GM18861 (cell line): Measurements from ENCODE around the gene AACS.
"Not testable (repeated sequence)": the region's sequence is repeated elsewhere in the genome, so short reads cannot be mapped to it uniquely, and the experiment has no call there.

Experiments used
- ATAC-seq: cut with Tn5 transposase; IDR thresholded peaks from one replicate; pipeline ENCODE4 v1.9.1; 2021; ENCODE audit not compliant: unreplicated experiment

Gene AACS, protein sequence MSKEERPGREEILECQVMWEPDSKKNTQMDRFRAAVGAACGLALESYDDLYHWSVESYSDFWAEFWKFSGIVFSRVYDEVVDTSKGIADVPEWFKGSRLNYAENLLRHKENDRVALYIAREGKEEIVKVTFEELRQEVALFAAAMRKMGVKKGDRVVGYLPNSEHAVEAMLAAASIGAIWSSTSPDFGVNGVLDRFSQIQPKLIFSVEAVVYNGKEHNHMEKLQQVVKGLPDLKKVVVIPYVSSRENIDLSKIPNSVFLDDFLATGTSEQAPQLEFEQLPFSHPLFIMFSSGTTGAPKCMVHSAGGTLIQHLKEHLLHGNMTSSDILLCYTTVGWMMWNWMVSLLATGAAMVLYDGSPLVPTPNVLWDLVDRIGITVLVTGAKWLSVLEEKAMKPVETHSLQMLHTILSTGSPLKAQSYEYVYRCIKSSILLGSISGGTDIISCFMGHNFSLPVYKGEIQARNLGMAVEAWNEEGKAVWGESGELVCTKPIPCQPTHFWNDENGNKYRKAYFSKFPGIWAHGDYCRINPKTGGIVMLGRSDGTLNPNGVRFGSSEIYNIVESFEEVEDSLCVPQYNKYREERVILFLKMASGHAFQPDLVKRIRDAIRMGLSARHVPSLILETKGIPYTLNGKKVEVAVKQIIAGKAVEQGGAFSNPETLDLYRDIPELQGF

GRCh38 chr12:125065021-125065918 is at the start of gene AACS:
AACS (plus strand) TSS chr12:125065435; CDS start chr12:125065585, 150 bp downstream.
- ATAC-seq, result peak; percentile 81

DNA sequence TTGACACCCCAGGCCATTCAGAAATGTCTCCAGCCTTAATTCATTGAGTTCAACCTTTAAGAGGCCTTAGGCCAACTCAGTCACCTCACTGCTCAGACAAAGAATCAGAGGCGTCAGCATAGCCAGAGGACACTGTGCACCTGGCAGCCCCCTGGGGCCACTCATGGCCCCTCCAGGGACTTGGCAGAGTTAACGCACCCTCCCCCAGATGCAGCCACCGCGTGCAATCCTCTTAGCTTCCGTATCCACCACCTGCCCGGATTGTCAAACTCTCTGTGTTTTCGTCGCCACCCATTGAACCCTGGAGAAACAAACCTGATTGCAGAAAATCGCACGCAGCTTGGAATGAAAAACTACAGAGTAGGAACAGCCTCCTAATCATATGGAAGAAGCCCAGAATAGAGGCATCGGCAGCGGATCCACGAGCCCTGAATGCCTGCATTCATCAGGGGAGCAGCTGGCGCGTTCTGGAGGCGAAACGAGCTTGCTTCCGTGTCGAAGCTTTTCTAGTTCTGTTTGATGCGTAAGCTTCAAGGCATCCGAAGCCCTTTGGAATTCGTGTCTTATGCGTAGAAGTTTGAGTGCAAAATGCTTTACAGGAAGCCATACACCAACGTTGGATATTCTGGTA is 49.4 kb upstream of the AACS start:
- no peak for ATAC-seq

- ATAC-seq, result no peak
Observed at GRCh38 chr12:125017801-125018200, 47.4 kb upstream of the AACS start.

GRCh38 chr12:125018356-125018755 is 46.9 kb upstream of the AACS start:
- no peak for ATAC-seq

- no peak for ATAC-seq
Observed at GRCh38 chr12:125021096-125021495, 44.1 kb upstream of the AACS start.

GRCh38 chr12:125021771-125022170 is 43.5 kb upstream of the AACS start:
- ATAC-seq, result no peak

GRCh38 chr12:125023065-125023464 is 42.2 kb upstream of the AACS start:
- no peak for ATAC-seq

DNA sequence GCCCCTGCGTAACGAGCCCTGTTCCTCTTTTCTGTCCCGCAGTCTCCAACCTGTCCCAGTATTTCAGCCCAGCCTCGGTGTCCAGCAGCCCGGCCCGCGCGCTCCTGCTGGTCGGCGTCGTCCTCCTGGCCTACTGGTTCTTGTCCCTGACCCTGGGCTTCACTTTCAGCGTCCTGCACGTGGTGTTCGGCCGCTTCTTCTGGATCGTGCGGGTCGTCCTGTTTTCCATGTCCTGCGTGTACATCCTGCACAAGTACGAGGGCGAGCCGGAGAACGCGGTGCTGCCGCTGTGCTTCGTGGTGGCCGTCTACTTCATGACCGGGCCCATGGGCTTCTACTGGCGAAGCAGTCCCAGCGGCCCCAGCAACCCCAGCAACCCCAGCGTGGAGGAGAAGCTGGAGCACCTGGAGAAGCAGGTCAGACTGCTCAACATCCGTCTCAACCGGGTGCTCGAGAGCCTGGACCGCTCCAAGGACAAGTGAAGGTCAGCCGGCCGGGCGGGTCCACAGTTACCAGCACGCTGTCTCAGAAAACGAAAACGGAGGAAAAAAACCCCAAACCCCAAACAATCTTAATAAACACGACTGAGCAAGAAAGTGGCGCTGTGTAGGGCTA is 40.2 kb upstream of the AACS start:
- ATAC-seq, result no peak

- no peak for ATAC-seq
Observed at GRCh38 chr12:125025606-125026235, 39.5 kb upstream of the AACS start.

DNA sequence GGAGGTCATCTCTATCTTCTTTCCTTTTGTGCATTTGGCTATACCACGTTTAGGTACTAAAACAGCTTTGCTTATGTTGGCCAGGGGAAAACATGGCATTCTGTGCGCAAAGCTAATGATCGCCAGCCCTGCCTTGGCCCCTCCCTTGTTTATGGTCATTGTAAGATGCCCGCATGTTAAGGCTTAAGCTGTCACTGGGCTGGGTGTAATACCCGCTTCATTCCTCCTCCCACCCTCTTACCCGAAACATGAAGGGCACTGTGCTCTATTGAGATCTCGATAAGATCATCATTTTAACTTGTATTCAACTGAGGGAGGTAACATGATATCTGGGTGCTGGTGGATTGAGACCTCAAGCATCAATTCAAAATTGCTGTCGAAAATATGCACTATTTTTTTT is 37.1 kb upstream of the AACS start:
- no peak for ATAC-seq

GRCh38 chr12:125029761-125030358 is 35.4 kb upstream of the AACS start:
- ATAC-seq, result peak; percentile 57

- ATAC-seq, result not testable (repeated sequence)
Observed at GRCh38 chr12:125031471-125031870, 33.8 kb upstream of the AACS start.

GRCh38 chr12:125032466-125033152 is 32.6 kb upstream of the AACS start:
- no peak for ATAC-seq

- ATAC-seq, result no peak
Observed at GRCh38 chr12:125033288-125033687, 31.9 kb upstream of the AACS start.

GRCh38 chr12:125038976-125039625 is 26.1 kb upstream of the AACS start:
- no peak for ATAC-seq

DNA sequence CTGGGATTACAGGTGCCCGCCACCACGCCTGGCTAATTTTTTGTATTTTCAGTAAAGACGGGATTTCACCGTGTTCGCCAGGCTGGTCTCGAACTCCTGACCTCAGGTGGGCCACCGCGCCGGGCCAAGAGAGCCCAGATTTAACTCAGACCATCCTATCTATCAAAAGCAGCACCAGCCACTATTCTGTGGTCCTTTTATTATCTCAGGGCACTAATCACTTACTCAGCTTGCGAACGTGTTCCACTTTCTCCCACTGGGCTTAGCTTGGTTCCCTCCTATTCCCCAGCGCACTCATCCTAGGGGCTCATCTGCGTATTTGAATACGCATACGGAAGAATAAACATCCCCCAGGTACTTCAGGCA is 16.2 kb upstream of the AACS start:
- ATAC-seq, result no peak

DNA sequence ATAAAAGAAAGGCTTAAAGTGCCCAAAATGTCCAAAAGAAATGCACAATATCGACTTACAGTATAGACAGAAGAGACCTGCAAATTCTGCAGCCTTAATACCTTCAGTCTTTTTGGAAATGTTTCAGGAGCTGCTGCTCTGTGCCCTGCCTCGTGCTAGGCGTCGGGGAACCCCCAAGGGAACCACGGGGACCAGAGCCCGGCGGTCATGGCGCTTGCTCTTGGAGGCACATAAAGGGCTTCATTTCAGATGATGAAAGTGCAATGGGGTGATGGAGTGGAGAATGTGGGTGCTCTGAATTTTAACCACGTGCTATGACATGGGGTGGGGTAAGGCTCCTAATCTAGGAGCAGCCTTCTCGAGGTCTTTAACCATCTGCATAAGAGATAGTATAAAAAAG is 14.8 kb upstream of the AACS start:
- ATAC-seq, result no peak

DNA sequence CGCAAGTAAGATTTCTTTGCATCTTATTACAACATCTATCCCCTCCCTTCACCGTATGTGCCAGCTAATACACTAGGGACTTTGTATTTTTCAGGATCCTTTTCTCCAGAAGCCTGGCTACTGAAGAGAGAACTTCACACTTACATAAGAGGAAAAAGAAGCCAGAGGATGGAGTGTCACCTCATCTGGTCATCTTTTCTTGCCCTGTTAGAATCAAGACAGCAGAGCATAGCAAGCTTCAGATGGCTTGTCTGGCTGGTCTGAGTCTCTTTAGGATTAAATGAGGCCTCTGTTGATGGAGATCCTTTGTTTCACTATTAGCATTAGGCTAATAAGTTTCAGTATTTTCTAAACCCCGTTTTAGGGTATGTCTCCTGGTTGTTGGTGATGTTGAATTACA is 14.4 kb upstream of the AACS start:
- no peak for ATAC-seq

DNA sequence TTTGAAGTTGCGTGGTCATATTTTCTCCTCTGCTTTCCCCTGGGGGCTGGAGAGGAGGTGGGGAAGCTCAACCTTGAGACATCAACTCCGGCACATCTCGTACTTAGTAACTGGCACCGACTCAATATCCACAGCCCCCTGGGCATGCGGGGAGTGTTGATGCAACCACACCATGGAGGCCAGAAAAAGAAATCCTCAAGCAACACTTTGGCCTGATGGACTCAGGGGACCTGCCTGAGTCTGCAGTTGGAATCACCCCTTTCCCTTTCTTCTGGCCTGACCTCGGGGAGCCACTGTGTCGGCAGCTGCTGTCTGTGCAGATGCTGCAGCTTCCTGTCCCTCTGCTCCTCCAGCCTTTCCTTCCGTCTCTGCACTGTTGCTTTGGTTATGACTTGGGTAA is 11.4 kb upstream of the AACS start:
- no peak for ATAC-seq
